ENCODE results near the gene PPIE.

DNA sequence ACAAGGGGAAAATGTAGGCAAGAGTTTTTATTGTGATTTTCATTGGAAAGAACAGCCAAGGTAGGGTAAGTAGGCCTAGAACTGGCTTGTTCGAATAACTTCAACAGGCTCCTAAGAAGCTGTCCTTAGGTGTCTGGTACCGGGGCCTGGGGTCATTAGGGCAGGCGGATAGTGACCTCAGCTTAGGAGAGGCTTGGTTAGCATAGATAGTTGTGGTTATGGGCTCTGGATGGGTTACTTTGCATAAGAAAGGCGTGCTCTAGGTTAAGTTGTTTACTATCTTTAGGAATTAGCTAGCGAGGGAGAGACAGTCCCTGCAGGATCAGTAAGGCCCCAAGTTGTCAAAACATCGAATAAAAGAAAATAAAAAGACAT lies 26.7 kb upstream of the PPIE start:
- TF ChIP-seq GATA2 (IDR thresholded peaks at IDR 0.05; ENCODE audit: low read depth, low read length) (no peak), GATA3 (IDR thresholded peaks at IDR 0.05; ENCODE audit: low read depth, low read length) (no peak)
